IPS-18a (cell line): ENCODE data around the gene CLDN5.

Experiments
- H3K27ac ChIP-seq: one replicate; pipeline ENCODE4 v1.5.1; 2013; ENCODE audit warnings: low read length
- H3K27me3 ChIP-seq: one replicate; pipeline ENCODE4 v1.6.1; 2013; ENCODE audit warnings: mild to moderate bottlenecking, low read length; ENCODE audit not compliant: control insufficient read depth, insufficient read depth
- H3K36me3 ChIP-seq: one replicate; pipeline ENCODE4 v1.6.1; 2013; ENCODE audit warnings: low read depth, low read length; ENCODE audit not compliant: control insufficient read depth
- H3K4me1 ChIP-seq: one replicate; pipeline ENCODE4 v1.6.1; 2013; ENCODE audit warnings: low read depth, low read length; ENCODE audit not compliant: control insufficient read depth
- H3K4me3 ChIP-seq: one replicate; pipeline ENCODE4 v1.5.1; 2013; ENCODE audit warnings: low read length
- H3K9ac ChIP-seq: one replicate; pipeline ENCODE4 v1.6.1; 2013; ENCODE audit warnings: mild to moderate bottlenecking, low read length, moderate library complexity
- H3K9me3 ChIP-seq: one replicate; pipeline ENCODE4 v1.6.1; 2013; ENCODE audit warnings: low read depth, low read length; ENCODE audit not compliant: control insufficient read depth

The CLDN5 gene

GRCh38 chr22:19524170-19525115 lies at the start of gene CLDN5:
CLDN5 (minus strand) TSS chr22:19524410; CDS start chr22:19524255, 155 bp downstream.
- Histone ChIP-seq H3K9me3 (no peaks in the 10 kb centered on the region), H3K4me1 (peaks cover 6% of the 10 kb centered on the region), H3K27me3 (peaks cover 47% of the 10 kb centered on the region), H3K9ac (no peak within 1 kb of the TSS), H3K36me3 (no peaks in the 10 kb centered on the region), H3K27ac (no peak within 1 kb of the TSS), H3K4me3 (peak within 1 kb of the TSS; percentile 57)

DNA sequence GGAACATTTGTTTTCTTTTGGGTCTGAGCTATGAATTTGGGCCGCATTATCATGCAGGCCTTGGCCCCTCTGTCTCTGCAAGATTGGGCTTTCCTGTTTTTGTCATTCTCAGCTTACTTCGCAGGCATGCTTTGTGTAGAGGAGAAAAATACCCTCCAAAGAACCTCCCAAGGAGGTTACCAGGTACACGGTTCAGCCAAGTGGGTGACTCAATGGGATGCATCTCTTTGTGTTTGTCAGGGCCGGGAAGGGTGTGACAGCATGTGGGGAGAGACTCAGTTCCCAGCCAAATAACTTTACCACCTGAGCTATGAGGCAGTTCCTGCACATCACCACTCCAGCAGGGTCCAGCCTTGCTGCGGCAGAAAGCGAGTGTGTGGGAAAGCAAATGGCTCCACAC lies 47.8 kb upstream of the CLDN5 start:
- no peak overlapping the region for H3K9ac ChIP-seq
- no peak overlapping the region for H3K27ac ChIP-seq
- H3K36me3 ChIP-seq = no peaks in the 10 kb centered on the region
- H3K9me3 ChIP-seq = no peaks in the 10 kb centered on the region
- H3K4me1 ChIP-seq = no peaks in the 10 kb centered on the region
- H3K27me3 ChIP-seq = no peaks in the 10 kb centered on the region
- no peak overlapping the region for H3K4me3 ChIP-seq

DNA sequence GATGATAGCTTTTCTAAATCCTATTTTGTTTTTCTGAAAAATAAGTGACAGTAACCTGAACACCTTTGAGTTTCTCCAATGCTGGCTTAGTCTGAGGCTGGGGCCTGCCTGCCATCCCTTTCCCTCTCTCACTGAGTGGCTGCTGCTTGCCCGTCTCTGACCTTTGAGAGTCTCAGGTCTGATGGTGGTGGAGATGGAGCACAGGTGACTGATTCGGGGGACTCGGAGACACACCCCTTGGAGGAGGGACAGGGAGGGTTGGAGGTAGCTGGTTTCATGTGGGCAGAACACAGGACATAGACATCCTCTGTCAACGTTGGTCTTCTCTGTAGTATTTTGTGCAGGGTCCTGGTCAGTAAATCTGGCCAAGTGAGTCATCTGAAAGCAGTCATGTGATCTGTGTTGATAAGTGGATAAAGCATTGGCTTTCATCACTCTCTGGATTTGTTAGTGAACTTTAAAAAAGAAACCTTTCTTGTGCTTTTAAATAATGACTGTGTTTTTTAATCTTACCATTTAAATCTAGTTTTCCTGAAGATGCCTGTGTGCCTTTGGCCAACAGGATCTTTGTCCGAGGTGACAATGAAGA lies 47.1 kb upstream of the CLDN5 start:
- no peaks in the 10 kb centered on the region for H3K4me1 ChIP-seq
- H3K27me3 ChIP-seq = no peaks in the 10 kb centered on the region
- no peaks in the 10 kb centered on the region for H3K36me3 ChIP-seq
- H3K9ac ChIP-seq = no peak overlapping the region
- no peak overlapping the region for H3K4me3 ChIP-seq
- no peak overlapping the region for H3K27ac ChIP-seq
- no peaks in the 10 kb centered on the region for H3K9me3 ChIP-seq

GRCh38 chr22:19569976-19570375 lies 45.8 kb upstream of the CLDN5 start:
- Histone ChIP-seq H3K27ac (no peak overlapping the region), H3K4me1 (no peaks in the 10 kb centered on the region), H3K9ac (no peak overlapping the region), H3K4me3 (no peak overlapping the region), H3K9me3 (no peaks in the 10 kb centered on the region), H3K27me3 (no peaks in the 10 kb centered on the region), H3K36me3 (no peaks in the 10 kb centered on the region)

GRCh38 chr22:19569276-19569640 lies 45.0 kb upstream of the CLDN5 start:
- H3K4me1 ChIP-seq = no peaks in the 10 kb centered on the region
- H3K9me3 ChIP-seq = no peaks in the 10 kb centered on the region
- no peaks in the 10 kb centered on the region for H3K27me3 ChIP-seq
- H3K4me3 ChIP-seq = no peak overlapping the region
- no peak overlapping the region for H3K27ac ChIP-seq
- no peak overlapping the region for H3K9ac ChIP-seq
- H3K36me3 ChIP-seq = no peaks in the 10 kb centered on the region

GRCh38 chr22:19568337-19569275 lies 44.4 kb upstream of the CLDN5 start:
- Histone ChIP-seq H3K4me3 (no peak overlapping the region), H3K27ac (no peak overlapping the region), H3K9ac (no peak overlapping the region), H3K4me1 (no peaks in the 10 kb centered on the region), H3K36me3 (no peaks in the 10 kb centered on the region), H3K9me3 (no peaks in the 10 kb centered on the region), H3K27me3 (no peaks in the 10 kb centered on the region)

- H3K27me3 ChIP-seq = no peaks in the 10 kb centered on the region
- no peak overlapping the region for H3K27ac ChIP-seq
- no peaks in the 10 kb centered on the region for H3K36me3 ChIP-seq
- no peak overlapping the region for H3K9ac ChIP-seq
- H3K9me3 ChIP-seq = no peaks in the 10 kb centered on the region
- no peaks in the 10 kb centered on the region for H3K4me1 ChIP-seq
- H3K4me3 ChIP-seq = no peak overlapping the region
Measured at GRCh38 chr22:19567157-19568009, 43.2 kb upstream of the CLDN5 start.

GRCh38 chr22:19566279-19567156 lies 42.3 kb upstream of the CLDN5 start:
- no peak overlapping the region for H3K9ac ChIP-seq

GRCh38 chr22:19565382-19566278 lies 41.4 kb upstream of the CLDN5 start:
- Histone ChIP-seq H3K9ac (no peak overlapping the region), H3K27ac (no peak overlapping the region), H3K27me3 (no peaks in the 10 kb centered on the region), H3K4me3 (no peak overlapping the region), H3K36me3 (no peaks in the 10 kb centered on the region), H3K4me1 (no peaks in the 10 kb centered on the region), H3K9me3 (no peaks in the 10 kb centered on the region)

More at GRCh38 chr22:19566279-19567156, 42.3 kb upstream of the CLDN5 start:
- no peaks in the 10 kb centered on the region for H3K4me1 ChIP-seq
- H3K4me3 ChIP-seq = no peak overlapping the region
- H3K27ac ChIP-seq = no peak overlapping the region
- no peaks in the 10 kb centered on the region for H3K27me3 ChIP-seq
- no peaks in the 10 kb centered on the region for H3K36me3 ChIP-seq
- no peaks in the 10 kb centered on the region for H3K9me3 ChIP-seq
